Fibroblast of pulmonary artery (primary cell): Measurements from ENCODE around the gene MINDY3.

Experiments used
- DNase-seq: peaks from one replicate; pipeline ENCODE4 v3.0.0-alpha.2; 2010; ENCODE audit warnings: low read depth
- H3K4me3 ChIP-seq: replicated peaks from 2 replicates; pipeline ENCODE4 v1.5.1; 2011; ENCODE audit warnings: low read depth, mild to moderate bottlenecking, control low read depth, low read length, moderate library complexity
- CTCF ChIP-seq: IDR thresholded peaks from 2 replicates; pipeline ENCODE4 v1.5.1; 2011; ENCODE audit warnings: mild to moderate bottlenecking, control low read depth, low read length, inconsistent platforms; ENCODE audit errors: missing control alignments

MINDY3 gene

GRCh38 chr10:15801147-15801546 lies 59.2 kb downstream of the MINDY3 start:
- TF ChIP-seq CTCF = no peak
- no peak for DNase-seq
- no peak overlapping the region for H3K4me3 ChIP-seq

GRCh38 chr10:15797346-15797745 lies 63.0 kb downstream of the MINDY3 start:
- no peak for DNase-seq
- no peak for TF ChIP-seq CTCF
- no peak overlapping the region for H3K4me3 ChIP-seq

GRCh38 chr10:15796762-15797161 lies 63.5 kb downstream of the MINDY3 start:
- no peak for DNase-seq
- TF ChIP-seq CTCF = no peak
- no peak overlapping the region for H3K4me3 ChIP-seq

- DNase-seq = no peak
- no peak for TF ChIP-seq CTCF
- H3K4me3 ChIP-seq = no peak overlapping the region
Measured at GRCh38 chr10:15796098-15796759, 64.1 kb downstream of the MINDY3 start.

GRCh38 chr10:15795036-15795792 lies 65.1 kb downstream of the MINDY3 start:
- no peak overlapping the region for H3K4me3 ChIP-seq
- TF ChIP-seq CTCF = no peak
- DNase-seq = no peak

GRCh38 chr10:15794569-15794968 lies 65.7 kb downstream of the MINDY3 start:
- no peak for DNase-seq
- no peak for TF ChIP-seq CTCF
- no peak overlapping the region for H3K4me3 ChIP-seq
